Brain microvascular endothelial cell (primary cell): ENCODE results near the gene SYT3.

ENCODE experiments used
- DNase-seq: peaks from one replicate; pipeline ENCODE4 v3.0.0-alpha.2; 2020
- H3K27ac ChIP-seq: fragments of 250-450 bp; sonication (Bioruptor Pico); 2 replicates; pipeline ENCODE4 v1.5.1; 2020; ENCODE audit warnings: mild to moderate bottlenecking, moderate library complexity
- H3K27me3 ChIP-seq: fragments of 250-450 bp; sonication (Bioruptor Pico); replicated peaks from 2 replicates; pipeline ENCODE4 v1.5.1; 2020; ENCODE audit warnings: mild to moderate bottlenecking
- H3K36me3 ChIP-seq: fragments of 250-450 bp; sonication (Bioruptor Pico); replicated peaks from 2 replicates; pipeline ENCODE4 v1.5.1; 2020; ENCODE audit warnings: mild to moderate bottlenecking
- H3K4me3 ChIP-seq: 2 replicates; pipeline ENCODE4 v1.5.1; 2011; ENCODE audit warnings: low read depth, mild to moderate bottlenecking, control low read depth, low read length, moderate library complexity
- in situ Hi-C: cut with HindIII; loops from 2 replicates; pipeline ENCODE4 v1.10.0; 2017; ENCODE audit warnings: low sequenced_read_pairs, low pct_ligation_motif_present
- TF ChIP-seq, protein P1 (sequence below): IDR thresholded peaks from 2 replicates; pipeline ENCODE4 v1.5.1; 2011; ENCODE audit warnings: low read depth, mild to moderate bottlenecking, moderate library complexity, low read length, control low read depth, inconsistent platforms; ENCODE audit errors: missing control alignments

SYT3 gene

DNA sequence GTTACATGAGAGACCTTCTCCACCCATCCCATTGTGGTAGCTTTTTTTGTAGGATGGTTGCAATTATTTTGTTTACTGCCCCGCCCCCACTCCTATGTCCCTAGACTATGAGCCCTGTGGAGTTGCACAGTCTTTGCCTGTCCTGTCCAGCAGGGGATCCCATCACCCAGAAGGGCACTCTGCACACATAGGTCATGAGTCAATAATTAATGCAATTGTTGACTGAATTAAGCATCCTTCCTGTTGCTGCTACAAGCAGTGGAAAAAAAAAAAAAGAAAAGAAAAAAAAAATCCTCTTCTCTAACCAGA, 23.8 kb upstream of the SYT3 start:
- in situ Hi-C loops, result no loop called here
- DNase-seq, result no peak
- H3K36me3 ChIP-seq, result no peaks in the 10 kb centered on the region
- no peak overlapping the region for H3K4me3 ChIP-seq
- H3K27ac ChIP-seq, result no peak overlapping the region
- TF ChIP-seq, protein P1, sequence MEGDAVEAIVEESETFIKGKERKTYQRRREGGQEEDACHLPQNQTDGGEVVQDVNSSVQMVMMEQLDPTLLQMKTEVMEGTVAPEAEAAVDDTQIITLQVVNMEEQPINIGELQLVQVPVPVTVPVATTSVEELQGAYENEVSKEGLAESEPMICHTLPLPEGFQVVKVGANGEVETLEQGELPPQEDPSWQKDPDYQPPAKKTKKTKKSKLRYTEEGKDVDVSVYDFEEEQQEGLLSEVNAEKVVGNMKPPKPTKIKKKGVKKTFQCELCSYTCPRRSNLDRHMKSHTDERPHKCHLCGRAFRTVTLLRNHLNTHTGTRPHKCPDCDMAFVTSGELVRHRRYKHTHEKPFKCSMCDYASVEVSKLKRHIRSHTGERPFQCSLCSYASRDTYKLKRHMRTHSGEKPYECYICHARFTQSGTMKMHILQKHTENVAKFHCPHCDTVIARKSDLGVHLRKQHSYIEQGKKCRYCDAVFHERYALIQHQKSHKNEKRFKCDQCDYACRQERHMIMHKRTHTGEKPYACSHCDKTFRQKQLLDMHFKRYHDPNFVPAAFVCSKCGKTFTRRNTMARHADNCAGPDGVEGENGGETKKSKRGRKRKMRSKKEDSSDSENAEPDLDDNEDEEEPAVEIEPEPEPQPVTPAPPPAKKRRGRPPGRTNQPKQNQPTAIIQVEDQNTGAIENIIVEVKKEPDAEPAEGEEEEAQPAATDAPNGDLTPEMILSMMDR, result peak; percentile 5
- H3K27me3 ChIP-seq, result peaks cover 22% of the 10 kb centered on the region

DNA sequence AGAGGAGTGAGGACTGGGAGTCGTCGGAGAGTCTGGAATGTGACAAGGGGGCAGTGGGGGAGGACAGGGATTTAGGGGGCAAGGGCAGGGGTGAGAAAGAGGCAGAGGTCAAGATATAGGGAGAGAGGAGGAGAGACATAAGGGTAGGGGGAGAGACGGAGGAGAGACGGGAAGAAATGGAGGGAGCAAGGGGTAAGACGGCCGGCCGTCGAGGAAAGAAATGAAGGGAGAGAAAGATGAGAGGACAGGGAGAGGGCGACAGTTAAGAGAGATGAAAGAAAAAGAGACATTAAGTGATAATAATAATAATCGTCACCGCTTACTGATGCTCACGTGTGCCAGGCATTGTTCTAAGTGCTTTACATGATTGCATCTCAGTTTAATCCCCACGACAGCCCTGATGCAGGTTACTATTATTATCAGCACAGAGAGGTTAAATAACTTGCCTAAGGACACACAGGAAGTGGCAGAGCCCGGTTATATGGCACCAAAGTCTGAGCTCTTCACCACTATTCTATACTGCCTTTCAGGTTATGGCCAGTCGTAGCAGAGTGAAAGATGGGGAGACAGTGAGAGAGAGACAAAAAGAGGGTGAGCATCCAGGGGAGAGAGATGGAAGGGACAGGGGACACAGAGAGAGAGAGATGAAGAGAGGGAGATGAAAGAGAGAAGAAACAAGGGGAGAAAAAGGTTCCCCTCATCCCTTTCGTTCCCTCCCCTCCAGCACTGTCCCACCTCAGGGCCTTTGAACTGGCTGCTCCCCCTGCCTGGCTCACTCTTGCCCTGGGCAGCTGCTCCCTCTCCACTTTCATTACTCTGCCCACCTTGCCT, 23.2 kb upstream of the SYT3 start:
- DNase-seq, result no peak
- Histone ChIP-seq H3K4me3 (no peak overlapping the region), H3K27me3 (peaks cover 18% of the 10 kb centered on the region), H3K27ac (no peak overlapping the region), H3K36me3 (no peaks in the 10 kb centered on the region)
- TF ChIP-seq, protein P1, result no peak
- in situ Hi-C loops, result no loop called here

DNA sequence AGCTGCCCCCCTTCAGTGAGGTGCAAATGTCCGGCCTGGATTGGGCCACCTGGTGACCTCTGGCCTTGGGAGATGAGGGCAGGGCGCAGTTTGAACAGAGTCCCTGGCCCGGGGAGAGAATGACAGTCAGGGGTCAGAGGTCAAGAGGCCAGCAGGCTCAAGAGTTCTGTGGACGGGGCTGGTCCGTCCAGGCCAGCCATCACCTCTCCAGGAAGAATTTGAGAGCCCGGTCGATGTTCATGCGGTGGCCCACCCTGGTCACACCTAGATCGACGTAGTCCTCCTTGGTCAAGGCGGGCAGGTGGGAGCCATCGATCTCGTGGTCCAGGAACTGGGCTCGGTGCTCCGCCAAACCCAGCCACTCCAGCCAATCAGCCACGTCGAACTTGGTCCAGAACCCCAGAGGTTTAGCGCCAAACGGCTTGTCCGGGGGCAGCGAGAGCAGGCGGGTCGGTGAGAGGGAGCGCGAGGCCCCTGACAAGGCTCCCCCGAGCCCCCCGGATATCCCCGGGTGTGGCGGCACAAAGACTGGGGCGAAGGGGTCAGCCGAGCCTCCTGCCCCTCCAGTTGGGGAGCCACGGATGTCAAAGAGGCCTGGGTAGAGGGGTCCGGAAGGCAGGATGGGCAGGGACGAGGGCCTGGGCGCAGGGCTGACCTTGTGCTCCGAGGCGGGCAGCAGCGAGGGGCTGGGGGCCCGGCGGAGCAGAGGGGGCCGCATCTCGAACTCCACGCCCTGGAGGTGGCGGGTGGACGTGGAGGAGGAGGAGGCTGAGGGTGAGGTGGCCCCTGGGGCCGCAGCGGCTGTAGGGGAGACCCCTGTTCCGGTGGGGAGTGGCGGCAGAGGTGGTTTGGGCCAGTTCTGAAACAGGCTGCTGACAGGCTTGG, 22.3 kb upstream of the SYT3 start:
- in situ Hi-C loops, result no loop called here
- H3K4me3 ChIP-seq, result no peak overlapping the region
- H3K27me3 ChIP-seq, result peaks cover 9% of the 10 kb centered on the region
- H3K27ac ChIP-seq, result no peak overlapping the region
- H3K36me3 ChIP-seq, result no peaks in the 10 kb centered on the region
- DNase-seq, result no peak
- TF ChIP-seq, protein P1, result no peak

DNA sequence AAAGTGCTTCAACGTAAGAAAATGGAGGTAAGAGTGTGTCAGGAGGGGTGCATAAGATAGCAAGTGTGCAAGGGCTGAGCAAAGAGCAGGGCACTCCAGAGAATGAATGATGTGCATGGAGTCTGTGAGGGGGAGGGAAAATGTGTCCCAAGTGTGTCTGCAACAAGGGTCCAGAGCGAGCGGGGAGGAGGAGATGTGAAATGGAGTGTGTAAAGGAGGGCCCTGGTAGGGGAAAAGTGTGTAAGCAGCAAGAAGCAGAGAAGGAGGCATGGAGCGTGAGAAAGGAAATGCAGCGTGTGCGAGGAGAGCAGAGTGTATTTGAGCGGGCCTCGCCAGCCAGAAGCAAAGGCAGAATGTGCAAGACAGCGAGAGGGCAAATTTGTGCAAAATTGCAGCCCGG, 21.3 kb upstream of the SYT3 start:
- Histone ChIP-seq H3K36me3 (no peaks in the 10 kb centered on the region), H3K4me3 (no peak overlapping the region), H3K27me3 (peaks cover under 1% of the 10 kb centered on the region), H3K27ac (no peak overlapping the region)
- in situ Hi-C loops, result no loop called here
- TF ChIP-seq, protein P1, result no peak
- no peak for DNase-seq

DNA sequence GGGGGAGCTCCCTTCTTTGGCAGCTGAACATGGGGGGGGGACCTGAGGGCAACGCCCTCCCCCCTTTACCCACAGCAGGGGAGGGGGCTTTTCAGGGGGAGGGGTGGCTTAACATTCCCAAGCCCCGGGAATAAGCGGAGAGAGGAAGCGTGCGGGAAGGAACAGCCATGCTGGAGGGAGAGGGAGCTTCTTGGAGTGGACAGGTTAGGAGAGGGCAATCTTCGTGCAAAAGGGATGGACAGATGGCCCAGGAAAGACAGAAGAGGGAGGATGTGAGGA, 20.3 kb upstream of the SYT3 start:
- in situ Hi-C loops, result no loop called here
- H3K4me3 ChIP-seq, result no peak overlapping the region
- no peak for DNase-seq
- TF ChIP-seq, protein P1, result no peak
- no peaks in the 10 kb centered on the region for H3K36me3 ChIP-seq
- H3K27me3 ChIP-seq, result no peaks in the 10 kb centered on the region
- no peak overlapping the region for H3K27ac ChIP-seq
